Activated T-helper 1 cell treated with anti-CD3 and anti-CD28 coated beads, Interleukin-2, amount 50 U/mL, for 16 hours (primary cell): ENCODE results near the gene RHOV.

Source experiments
- DNase-seq, 2 donors: peaks; one replicate each; pipeline ENCODE4 v3.0.0-alpha.2; 2020; ENCODE audit warnings: low read depth in 1 of 2, low spot score in 1 of 2

RHOV gene

DNA sequence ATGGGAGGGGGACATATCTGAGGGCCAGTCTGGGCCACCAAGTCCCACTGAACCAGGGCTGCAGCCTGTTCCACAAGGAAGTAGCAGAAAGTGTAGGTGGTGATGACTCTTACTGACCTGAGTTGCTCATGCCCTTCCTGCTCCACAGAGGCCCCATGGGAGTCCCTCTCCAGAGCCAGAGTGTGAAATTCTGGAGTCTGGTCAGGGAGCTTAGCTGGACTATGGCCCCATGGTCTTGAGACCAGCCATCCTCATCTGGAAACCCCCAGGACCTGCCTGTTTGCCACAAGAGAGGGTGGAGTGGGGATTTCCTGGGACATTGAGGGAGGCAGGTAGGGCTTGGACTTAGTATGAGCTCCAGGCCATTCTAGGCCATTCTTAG is 27.2 kb downstream of the RHOV start:
- no peak for DNase-seq

DNA sequence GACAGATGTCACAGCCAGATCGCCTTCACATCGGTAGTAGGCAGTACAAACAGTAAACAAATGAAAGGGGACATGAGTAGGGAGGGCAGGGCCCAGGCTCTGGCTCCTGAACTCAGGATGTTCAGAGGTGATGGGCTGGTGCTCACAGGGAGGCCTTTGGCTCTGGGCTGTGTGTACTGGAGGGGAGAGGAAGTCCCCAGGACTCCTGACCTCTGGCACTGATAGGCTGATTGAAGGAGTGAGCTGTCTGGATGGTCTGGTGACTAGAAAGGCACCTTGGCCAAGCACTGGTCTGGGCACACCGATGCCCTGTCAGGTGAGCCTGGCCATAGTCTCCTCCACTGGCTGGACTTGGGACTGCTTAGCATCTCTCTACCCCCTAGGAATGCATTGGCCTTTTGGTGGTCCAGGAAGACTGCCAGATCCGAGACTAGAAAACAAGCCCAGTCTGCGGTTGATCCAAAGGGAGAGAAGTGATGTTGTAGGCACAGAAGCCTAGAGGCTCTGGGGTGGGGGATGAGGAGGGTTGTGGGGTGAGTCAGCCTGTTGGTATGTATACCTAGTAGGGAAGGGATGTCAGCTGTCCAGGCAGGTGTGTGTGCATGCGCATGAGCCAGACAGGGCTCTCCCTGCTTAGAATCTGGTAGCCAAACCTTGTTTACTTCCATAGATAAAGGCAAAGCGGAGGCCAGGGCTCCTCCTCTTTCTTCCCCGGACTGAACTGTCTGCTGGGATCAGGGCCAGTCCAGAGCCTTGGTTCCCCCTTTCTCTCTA is 28.3 kb downstream of the RHOV start:
- DNase-seq = no peak

DNA sequence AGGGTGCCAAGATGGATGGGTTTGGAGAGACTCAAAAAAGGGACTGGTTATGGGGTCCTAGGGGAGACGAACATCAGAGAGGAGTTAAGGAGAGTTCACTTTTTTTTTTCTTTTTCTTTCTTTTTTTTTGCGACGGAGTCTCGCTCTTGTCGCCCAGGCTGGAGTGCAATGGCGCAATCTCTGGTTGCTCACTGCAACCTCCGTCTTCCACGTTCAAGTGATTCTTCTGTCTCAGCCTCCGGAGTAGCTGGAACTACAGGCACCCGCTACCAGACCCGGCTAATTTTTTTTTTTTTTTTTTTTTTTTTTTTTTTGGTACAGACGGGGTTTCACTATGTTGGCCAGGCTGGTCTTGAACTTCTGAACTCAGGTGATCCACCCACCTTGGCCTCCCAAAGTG is 29.0 kb downstream of the RHOV start:
- no peak for DNase-seq

DNA sequence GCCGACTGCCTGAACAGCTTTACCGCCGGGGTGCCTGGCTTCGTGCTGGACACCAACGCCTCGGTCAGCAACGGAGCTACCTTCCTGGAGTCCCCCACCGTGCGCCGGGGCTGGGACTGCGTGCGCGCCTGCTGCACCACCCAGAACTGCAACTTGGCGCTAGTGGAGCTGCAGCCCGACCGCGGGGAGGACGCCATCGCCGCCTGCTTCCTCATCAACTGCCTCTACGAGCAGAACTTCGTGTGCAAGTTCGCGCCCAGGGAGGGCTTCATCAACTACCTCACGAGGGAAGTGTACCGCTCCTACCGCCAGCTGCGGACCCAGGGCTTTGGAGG is 29.4 kb downstream of the RHOV start:
- DNase-seq = no peak

DNA sequence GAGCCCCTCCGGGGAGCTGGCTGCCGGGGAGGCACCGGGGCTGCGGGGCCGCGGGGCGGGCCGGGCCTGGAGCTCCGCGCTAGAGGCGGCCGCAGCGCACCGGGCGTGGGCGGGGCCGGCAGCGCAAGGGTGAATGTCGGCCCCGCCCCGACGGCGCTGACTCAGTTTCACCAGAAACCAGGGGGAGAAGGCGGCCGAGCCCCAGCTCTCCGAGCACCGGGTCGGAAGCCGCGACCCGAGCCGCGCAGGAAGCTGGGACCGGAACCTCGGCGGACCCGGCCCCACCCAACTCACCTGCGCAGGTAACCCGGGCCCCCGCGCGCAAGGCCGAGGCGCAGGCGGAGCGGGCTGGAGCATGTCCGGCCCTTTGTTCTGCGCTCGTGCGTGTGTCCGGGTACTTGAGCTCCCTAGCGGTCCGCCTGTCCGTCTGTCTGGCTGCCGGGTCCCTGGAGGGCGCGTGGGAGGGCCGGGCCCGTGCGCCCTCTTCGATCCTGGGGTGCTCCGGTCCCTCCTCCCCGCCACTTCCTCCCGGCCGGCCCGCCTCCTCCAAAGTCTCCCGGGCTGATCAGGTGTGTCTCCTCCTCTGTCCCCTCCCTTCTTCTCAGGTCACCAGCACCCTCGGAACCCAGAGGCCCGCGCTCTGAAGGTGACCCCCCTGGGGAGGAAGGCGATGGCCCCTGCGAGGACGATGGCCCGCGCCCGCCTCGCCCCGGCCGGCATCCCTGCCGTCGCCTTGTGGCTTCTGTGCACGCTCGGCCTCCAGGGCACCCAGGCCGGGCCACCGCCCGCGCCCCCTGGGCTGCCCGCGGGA is 29.9 kb downstream of the RHOV start, which contains the start of gene SPINT1:
Gene SPINT1, plus strand, starts transcription at position 164 of the 811 bp plus-strand sequence. Its CDS starts 507 bp downstream, at position 671.
- peak in 1 of 2 donors; percentile 54 for DNase-seq

DNA sequence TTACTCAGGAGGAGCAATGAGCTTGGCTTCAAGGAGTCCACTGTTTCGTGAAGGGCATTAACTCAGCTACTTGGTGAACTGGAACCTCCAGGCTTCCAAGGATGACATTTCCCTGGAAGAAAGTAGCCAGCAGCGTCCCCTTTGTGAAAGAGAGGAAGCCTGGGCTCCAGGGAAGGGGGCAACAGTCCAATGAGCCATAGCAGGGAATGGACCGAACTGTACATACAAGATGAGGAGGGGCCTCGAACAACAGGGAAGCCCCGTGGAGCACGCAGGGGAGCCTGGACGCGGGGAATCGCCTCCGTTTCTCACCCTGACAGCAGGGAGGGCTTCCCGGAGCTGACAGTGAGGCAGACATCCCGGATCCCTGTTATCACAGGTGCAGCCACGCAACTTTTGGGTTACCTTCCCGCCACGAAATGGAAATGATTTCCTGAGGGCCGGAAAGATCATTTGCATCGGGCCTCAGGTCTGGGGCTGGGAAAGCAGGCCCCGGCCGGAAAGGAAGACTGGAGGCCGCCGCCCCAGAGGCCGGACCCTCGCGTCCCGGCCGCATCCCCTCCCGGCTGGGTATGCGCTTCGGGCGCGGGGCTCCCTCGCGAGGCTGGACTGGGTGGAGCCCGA is 30.7 kb downstream of the RHOV start:
- no peak for DNase-seq

DNA sequence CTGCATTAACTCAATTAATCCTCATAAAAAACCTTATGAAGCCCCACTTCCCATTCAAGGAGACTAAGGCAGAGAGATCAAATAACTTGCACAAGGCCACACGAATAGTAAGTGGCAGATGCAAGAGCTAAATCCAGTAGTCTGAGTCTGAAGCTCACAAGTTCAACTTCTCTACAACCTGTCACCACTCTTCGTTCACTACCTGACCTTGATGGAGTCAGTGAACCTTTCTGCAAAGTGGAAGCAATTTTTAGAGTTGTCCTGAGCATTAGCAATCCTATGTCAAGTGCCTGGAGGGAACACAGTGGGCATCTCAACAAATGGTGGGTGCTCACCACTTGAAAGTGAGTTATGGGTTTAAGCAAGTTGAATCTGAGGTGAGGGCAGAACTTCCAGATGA is 32.3 kb downstream of the RHOV start:
- no peak for DNase-seq

DNA sequence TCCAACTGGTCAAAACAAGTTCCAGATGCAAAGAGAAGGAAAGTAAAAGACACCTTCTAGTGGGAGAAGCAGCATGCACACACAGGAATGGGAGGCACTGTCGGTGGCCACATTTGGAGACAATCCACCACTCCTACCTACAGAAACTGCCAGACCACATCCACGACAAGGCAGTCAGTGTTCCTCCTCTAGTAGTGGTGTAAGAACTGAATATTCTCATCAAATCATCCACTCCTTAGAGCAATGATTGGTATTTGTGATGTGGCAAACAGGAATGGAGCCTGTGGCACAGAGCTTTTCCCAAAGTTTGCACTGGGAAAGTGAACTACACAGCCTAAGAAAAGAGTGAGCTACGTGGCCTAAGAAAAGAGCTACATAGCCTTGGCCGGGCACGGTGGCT is 35.3 kb downstream of the RHOV start:
- no peak for DNase-seq

DNA sequence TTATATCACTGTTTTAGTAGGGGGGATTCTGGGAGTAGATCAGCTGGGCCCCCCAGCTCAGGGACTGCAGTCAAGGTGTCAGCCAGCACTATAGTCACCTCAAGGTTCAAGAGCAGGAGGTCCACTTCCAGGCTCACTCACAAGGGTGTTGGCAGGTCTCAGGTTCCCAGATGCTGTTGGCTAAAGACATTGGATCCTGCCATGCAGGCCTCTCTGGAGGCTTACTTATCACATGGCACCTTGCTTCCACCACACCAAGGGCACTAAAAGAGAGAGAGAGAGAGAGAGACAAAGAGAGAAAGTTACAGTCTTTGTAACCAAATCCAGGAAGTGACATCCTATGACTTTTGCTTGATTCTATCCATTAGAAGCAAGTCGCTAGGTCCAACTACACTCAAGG is 38.0 kb downstream of the RHOV start:
- no peak for DNase-seq

DNA sequence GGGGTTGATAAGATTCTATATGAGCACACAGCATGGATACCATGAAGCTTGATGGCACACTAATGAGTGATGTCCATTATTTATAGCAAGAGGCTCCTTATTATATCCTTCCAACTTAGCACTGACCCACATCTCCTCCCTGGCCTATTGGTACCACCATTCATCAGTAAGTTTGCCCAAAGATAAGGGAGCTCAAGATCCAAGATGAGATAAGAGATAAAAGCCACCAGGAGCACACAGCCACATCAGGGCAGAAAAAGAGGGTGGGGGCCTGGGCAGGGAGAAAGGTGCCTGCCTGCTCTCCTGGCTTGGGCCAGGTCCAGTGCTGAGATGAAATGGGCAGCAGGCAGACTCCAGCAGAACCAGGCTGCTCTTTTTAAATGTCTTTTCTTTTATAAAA is 41.1 kb downstream of the RHOV start:
- no peak for DNase-seq

DNA sequence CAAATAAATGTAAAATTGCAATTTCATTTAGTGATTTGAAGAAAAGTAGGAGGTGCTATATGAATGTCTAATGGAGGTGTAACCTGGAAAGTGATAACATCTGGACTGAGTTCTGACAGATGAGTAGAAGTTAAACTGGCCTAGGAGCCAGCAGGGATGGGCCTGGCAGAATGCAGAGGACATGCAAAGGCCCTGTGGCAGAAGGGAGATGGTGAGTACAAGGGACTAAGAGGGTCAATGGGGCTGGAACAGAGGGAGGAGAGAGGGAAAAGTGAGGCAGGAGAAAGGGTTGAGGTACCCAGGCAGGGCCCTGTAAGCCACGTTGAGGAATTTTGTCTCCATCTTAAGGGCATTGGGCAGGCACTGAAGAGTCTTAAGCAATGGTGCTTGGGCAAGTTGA is 42.2 kb downstream of the RHOV start:
- no peak for DNase-seq

DNA sequence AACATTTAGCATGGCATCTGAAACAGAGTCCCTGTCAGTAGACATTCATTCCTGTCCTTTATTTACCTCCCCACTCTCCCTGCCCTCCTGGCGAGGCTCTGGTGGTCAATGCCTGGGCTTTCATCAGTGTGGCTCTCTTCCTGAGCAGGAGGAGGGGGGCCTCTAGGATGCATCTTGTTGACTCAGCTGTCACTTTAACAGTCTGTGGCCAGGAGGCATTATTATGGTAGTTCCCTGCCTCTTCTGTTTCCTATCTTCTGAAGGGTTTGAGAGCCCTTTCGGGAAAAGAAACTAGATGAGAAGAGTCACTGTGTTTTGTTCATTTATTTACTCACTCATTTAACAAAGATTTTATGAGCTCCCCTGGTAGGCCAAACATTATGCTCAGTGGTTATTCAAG is 43.1 kb downstream of the RHOV start:
- no peak for DNase-seq

DNA sequence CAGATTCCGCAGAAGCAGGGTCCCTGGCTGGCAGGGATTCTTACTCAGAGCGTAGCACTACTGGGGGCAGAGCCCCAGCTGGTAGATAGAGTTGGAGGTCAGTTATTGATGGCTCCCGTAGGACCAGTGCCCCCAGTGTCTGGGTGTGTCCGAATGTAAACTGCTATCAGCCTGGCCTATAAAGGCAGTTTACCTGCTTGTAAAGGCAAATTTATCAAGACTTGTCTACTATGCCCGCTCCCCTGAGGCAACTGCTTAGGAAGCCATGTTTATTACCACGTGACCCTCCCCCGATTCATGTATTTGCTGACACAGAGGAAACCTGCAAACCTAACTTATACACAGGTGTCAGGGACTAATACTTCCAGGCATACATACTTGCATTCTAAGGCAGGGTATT is 44.9 kb downstream of the RHOV start:
- DNase-seq = no peak

DNA sequence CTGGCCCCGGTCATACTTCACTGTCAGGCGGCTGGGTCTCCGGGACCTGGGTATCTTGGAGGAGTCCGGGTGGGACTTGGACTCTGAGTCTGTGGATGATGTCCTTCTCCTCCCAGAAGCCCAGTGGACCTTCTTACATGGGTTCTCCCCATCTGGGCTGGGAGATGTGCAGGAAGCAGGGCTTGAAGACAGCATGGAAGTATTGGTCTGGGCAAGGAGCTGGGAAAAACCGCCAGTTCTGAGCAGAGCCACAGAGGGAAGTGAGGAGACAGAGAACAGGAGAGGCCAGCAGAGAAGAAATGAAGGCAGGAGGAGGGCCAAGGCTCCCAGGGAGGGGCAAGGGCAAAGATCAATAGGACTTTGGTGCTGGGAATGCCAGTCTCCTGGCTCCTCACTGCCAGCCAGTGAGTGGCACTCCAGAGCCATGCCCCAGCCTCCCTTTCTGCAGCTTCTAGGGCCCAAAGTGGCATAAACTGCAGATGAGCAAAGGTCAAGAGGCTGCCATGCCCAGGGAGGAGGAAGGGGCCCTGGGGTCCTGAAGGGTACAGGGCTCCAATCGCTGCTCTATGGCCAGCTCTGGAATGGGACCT is 45.5 kb downstream of the RHOV start, which contains the start of gene PPP1R14D:
Gene PPP1R14D, minus strand, starts transcription at position 262 of the 590 bp plus-strand sequence. Its CDS starts 67 bp downstream, at position 195.
- no peak for DNase-seq

DNA sequence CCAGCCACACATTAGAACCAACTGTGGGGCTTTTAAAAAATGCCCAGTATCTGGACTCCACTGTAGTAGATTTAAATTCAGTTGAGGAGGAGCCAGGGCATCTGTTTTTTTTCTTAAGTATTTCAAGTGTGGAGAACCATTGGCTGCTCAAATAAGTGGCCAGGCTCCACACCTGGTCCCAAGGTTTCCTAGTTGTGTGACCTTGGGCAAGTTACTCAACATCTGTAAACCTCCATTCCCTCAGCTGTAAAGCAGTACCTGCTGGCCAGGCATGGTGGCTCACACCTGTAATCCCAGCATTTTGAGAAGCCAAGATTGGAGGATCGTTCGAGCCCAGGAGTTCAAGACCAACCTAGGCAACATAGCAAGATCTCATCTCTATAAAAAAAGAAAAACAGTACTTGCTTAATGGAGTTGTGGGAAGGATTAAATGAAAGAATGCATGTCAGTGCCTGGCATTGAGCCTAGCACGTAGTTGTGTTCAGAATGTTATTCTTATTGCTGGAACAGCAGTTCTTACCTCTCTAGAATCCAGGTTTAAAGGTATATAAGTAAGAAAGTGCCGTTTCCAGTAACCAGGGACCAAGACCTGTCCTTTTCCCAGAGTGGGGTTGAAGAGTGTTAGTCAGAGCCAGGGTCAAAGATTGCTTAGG is 47.5 kb downstream of the RHOV start:
- no peak for DNase-seq

DNA sequence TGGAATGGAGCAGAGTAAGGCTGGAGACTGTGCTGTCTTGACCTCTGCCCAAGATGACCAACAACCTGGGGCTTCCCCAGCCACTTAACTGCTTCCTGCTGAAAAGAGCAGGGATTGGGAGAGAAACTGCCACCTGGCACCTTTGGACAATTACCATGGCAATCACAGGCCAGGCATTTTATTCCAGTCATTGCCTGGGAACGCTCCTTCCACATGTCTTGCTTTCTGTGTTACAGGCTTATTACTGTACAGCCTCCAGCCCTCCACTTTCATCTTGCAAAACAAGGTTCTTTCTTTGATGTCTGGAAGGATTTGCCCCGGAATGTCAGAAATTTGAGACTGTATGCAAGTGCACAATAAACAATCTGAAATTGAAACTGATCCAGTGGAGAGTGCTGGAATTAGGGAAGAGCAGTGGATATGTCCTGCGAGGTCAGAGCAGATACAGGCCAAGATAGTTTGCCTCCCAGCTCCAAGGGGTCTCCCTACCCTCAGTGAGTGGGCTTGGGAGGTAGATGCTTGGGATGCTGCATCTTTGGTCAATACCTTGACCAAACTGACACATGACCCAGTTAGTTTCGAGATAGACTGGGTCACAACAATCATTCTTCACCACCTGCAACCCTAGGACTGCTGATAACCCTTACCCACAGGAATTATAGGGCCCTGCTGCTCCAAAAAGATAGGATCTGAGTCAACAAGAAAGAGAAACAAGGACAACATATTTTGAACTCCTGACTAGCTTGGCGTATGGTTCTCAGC is 48.2 kb downstream of the RHOV start:
- DNase-seq = no peak

DNA sequence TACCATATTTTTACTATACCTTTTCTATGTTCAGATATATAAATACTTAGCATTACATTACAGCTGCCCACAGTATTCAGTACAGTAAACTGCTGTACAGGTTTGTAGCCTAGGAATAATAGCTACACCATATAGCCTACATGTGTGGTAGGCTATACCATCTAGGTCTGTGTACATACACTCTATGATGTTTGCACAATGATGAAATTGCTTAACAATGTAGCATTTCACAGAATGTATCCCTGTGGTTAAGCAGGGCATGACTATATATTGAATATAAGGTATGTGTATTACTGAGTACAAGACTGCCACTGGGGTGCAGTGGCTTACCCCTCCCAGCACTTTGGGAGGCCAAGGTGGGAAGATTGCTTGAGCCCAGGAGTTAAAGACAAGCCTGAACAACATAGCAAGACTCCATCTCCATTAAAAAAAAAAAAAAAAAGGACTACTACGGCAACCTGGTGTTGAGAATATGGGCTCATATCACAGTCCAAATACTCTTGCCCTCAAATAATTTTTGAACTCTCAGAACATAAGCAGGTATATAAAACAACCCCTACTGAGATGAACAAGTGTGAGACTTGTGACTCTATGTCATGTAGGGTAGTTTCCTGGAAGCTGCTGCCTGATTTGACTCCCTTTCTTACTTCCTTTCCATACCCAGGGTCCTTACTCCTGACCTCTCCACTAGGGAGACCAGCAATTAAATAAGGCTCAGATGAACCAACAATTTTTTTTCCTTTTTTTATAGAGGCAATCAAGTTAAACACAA is 50.3 kb downstream of the RHOV start:
- no peak for DNase-seq
